A549 treated with AZD9567 at 1 μM for 4 hours (cell line): Measurements from ENCODE around the gene MRPL43. TPM values are rescaled to one million over a fixed set of nuclear protein-coding genes. Genes with fewer than 3 reads are reported as not detected.

Experiments
- total RNA-seq: library from RNA; stranded (reverse); fragments of 200-300 nt; extraction: Qiagen RNA extraction; gene quantifications from 5 replicates; pipeline ENCODE4 v1.2.3, GENCODE V29; 2022; ENCODE audit not compliant: insufficient read depth

The MRPL43 gene
- total RNA-seq: 54.7 to 98.8 TPM (median 94.2 TPM) in 5 replicates

DNA sequence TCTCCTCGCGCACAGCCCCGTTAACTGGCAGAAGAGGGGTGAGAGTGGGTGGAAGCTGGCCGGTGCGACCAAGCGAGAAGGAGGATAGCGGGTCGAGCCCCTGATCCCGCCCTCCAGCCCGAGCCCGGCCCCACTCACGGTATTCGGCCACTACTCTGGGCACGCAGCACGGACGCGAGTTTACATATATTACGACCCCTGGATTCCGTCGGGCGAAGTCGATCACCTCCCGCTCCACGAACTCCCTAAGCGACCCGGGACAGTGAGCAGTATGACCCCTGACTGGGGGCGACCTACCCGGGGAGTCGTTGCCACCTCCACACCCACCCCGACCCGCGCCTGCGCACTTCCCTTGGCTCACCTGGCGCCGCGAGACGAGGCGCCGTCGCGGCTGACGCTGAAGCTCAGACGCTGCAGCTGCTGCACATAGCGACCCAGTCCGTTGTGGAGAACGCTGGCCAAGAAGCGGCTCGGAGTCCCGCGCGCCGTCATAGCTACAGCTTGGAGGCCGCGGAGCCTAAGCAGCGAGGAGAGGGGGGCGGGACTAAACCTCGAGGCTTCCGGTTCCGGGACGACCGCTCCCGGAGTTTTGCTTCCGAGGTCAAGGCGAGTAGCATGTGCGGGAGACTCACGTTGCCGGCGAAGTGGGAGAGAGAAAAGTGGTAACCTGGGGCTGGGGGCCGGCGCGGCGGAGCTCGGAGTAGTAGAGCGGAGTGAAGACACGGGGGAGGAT, at the start of gene MRPL43, which contains the start of gene TWNK:
TSS of gene MRPL43 (minus strand) at position 546 of the 733 bp plus-strand sequence. CDS start at position 492, 54 bp downstream.
TSS of gene TWNK (plus strand) at position 592 of the 733 bp plus-strand sequence. CDS start 668 bp downstream, outside the sequence.

DNA sequence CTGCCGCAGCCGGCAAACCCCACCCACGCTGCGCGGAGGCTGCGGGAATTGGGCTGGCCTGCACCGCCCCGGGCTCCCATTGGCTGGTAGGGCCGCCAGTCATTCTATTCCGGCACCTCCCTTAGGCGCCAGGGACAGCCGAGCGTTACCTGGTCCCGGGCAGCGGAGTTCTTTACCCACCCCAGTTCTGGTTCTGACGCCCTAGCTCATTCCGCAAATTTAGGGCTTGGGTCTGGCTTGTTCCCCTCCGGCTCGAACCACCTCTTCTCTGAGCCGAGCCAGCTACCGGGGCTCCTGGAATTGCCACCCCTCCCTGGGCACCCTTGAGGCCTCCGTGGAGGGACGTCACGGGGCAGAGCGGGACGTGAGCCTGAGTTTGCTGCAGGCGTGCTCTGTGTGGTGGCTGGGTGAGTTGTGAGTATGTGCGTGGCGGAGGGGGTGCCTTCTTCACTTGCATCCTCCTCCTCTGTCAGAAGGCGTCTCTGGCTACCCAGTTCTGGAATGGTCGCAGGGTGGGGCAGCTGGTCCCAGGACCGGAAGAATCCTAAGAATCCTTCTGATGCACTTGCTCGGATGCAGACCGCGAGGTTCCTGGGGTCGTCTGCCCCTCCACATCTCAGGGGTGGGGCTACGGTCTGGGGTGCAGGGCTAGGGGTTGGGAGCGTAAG, 44.0 kb upstream of the MRPL43 start, which contains the start of the genes PDZD7 and SFXN3:
TSS of gene PDZD7 (minus strand) at position 2 of the 668 bp plus-strand sequence. CDS start 910 bp downstream, outside the sequence.
TSS of gene SFXN3 (plus strand) at position 107 of the 668 bp plus-strand sequence. CDS start 3,461 bp downstream, outside the sequence.

DNA sequence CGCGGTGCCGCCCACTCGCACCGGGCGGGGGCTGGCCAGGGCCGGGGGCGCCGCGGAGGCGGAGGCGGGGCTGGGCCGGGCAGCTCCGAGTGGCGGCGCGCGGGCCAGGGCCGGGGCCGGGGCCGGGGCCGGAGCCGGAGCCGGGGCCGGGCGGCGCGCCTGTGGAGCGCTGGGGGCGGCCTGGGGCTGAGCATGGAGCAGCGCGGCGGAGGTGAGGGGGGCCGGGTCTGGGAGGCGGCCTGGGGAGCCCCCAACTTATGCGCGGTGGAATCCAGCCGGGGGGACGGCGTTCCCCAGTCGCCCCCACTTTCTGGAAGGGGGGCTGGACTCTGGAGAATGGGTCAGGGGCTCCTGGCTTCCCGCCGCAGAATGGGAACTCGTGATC, 12.4 kb upstream of the MRPL43 start, which contains the start of gene LZTS2:
TSS of gene LZTS2 (plus strand) at position 67 of the 385 bp plus-strand sequence. CDS start 2,731 bp downstream, outside the sequence.

DNA sequence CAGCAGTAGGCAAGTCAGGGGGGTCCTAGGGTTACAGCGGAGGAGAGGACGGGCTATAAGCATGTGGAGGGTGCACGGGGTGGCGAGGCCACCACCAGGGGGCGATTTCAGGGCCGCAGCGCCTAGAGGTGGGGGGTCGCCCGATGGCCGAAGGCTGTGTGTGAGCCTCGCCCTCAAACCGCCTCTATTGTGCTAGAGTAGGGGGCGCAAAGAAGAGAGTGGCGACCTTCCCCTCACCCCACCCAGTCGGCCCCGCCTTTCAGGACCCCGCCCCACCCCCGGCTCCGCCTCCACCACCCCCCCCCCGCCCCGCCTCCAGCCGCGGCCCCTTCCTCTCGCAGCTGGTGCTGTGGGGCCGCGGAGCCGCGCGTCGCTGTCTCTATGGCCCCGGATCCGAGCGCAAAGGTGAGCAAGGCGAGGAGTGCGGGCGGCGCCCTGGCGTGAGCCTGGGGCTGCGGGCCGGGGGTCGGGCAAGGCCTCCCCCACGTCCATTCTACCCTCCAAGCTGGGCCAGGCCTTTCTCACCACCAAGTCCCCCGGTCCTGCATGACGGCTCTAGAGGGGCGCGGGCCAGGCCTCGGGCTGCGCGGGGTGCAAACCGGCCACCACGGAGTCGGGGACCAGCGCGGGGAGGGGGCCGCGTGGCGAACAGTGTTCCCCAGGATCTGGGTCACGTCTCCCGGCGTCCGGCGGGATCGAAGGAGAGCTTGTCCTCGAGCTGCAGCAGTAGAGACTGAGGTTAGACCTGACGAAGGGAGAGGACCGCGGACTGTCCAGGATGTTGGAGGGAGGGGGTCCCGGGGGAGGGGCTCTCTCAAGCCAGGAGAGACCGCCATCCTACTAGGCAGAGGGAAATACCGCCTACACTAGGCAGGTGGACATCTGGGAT, 17.9 kb downstream of the MRPL43 start, which contains the start of gene SEMA4G:
TSS of gene SEMA4G (plus strand) at position 318 of the 889 bp plus-strand sequence. CDS start 3,409 bp downstream, outside the sequence.

Other genes with a start within 250 kb of the MRPL43 start
- 0.12 to 0.24 TPM (median 0.19 TPM) in 4 of 5 replicates, not detected in the other for gene PAX2, start 241.9 kb downstream of the MRPL43 start, total RNA-seq
- gene SLF2, start 74.5 kb downstream of the MRPL43 start, total RNA-seq: 8.7 to 11.4 TPM (median 10.2 TPM) in 5 replicates
- 7.4 to 11.0 TPM (median 7.9 TPM) in 5 replicates for gene SEMA4G, start 18.0 kb downstream of the MRPL43 start, total RNA-seq
- 37.7 to 43.8 TPM (median 40.0 TPM) in 5 replicates for gene TWNK, start within 50 bp of the MRPL43 start, total RNA-seq
- 24.4 to 42.4 TPM (median 40.1 TPM) in 5 replicates for gene LZTS2, start 12.3 kb upstream of the MRPL43 start, total RNA-seq
- gene PDZD7, start 43.6 kb upstream of the MRPL43 start, total RNA-seq: 0.73 to 1.1 TPM (median 1.0 TPM) in 4 of 5 replicates, not detected in the other
- gene SFXN3, start 43.7 kb upstream of the MRPL43 start, total RNA-seq: 36.8 to 47.7 TPM (median 45.4 TPM) in 5 replicates
- 2.1 to 3.1 TPM (median 2.6 TPM) in 4 of 5 replicates, not detected in the other for gene KAZALD1, start 74.5 kb upstream of the MRPL43 start, total RNA-seq
- gene TLX1, start 143.8 kb upstream of the MRPL43 start, total RNA-seq: not detected in 5 replicates
- gene LBX1, start 242.0 kb upstream of the MRPL43 start, total RNA-seq: not detected in 5 replicates